Ascending aorta (tissue), 2 donors: ENCODE measurements around the gene SPACA6. TPM values are rescaled to one million over a fixed set of nuclear protein-coding genes. Genes with fewer than 3 reads are reported as not detected.

Experiments used
- DNase-seq, 2 donors: peaks; one replicate each; pipeline ENCODE4 v3.0.0-alpha.2; 2019; ENCODE audit warnings: low spot score in 2 of 2
- H3K27ac ChIP-seq, 2 donors: fragments of 200-600 bp; sonication (generic); one replicate each; pipeline ENCODE4 v1.5.1; 2016 to 2017; ENCODE audit warnings: mild to moderate bottlenecking in 1 of 2
- H3K27me3 ChIP-seq: fragments of 200-600 bp; sonication (generic); one replicate; pipeline ENCODE4 v1.5.1; 2017
- H3K36me3 ChIP-seq, 2 donors: fragments of 200-600 bp; sonication (generic); one replicate each; pipeline ENCODE4 v1.5.1; 2016
- H3K4me1 ChIP-seq, 2 donors: fragments of 200-600 bp; sonication (generic); one replicate each; pipeline ENCODE4 v1.5.1; 2016 to 2017; ENCODE audit warnings: mild to moderate bottlenecking in 1 of 2
- H3K4me3 ChIP-seq, 2 donors: fragments of 200-600 bp; sonication (generic); one replicate each; pipeline ENCODE4 v1.5.1; 2016 to 2017; ENCODE audit warnings: mild to moderate bottlenecking in 1 of 2
- H3K9me3 ChIP-seq, 2 donors: fragments of 200-600 bp; sonication (generic); one replicate each; pipeline ENCODE4 v1.5.1; 2016
- CTCF ChIP-seq, 3 experiments: fragments of 200-600 bp in 2 of 3; fragments of 450-650 bp in 1 of 3; sonication (generic) in 2 of 3; IDR thresholded peaks; one replicate each; pipeline ENCODE4 v1.5.1; 2016 to 2019; ENCODE audit warnings: antibody characterized with exemption in 3 of 3, mild to moderate bottlenecking in 1 of 3, moderate library complexity in 1 of 3
- intact Hi-C: fragments of 100-400 bp; cut with DNase I; formaldehyde crosslinking; loops from one replicate; pipeline ENCODE4 v1.15.1; 2023
- total RNA-seq: library from RNA; depleted of rRNA; stranded (reverse); fragments of >200 nt; gene quantifications from one replicate; pipeline ENCODE4 v1.1.0, GENCODE V29; 2016

SPACA6 gene
- total RNA-seq, 1 donor from 2014 or later, result 16.0 TPM

GRCh38 chr19:51751655-51752054 is 58.5 kb downstream of the SPACA6 start, which contains the start of gene FPR1:
TSS of gene FPR1 (minus strand) at chr19:51751878. CDS start at chr19:51746994, 4,884 bp downstream.
- no peak for TF ChIP-seq CTCF (IDR thresholded peaks at IDR 0.05)
- H3K36me3 ChIP-seq, result no peaks in the 10 kb centered on the region
- H3K9me3 ChIP-seq, result no peaks in the 10 kb centered on the region
- no peak within 1 kb of the TSS for H3K27ac ChIP-seq
- no peaks in the 10 kb centered on the region for H3K4me1 ChIP-seq
- intact Hi-C loops, result no loop called here
- H3K27me3 ChIP-seq, result no peaks in the 10 kb centered on the region
- DNase-seq, result peak in 1 of 2 donors; percentile 60
- peak within 1 kb of the TSS in 1 of 2 donors; percentile 30 for H3K4me3 ChIP-seq

- H3K4me1 ChIP-seq, result no peaks in the 10 kb centered on the region
- H3K4me3 ChIP-seq, result no peak overlapping the region
- intact Hi-C loops, result no loop called here
- no peaks in the 10 kb centered on the region for H3K9me3 ChIP-seq
- H3K27ac ChIP-seq, result no peak overlapping the region
- H3K27me3 ChIP-seq, result no peaks in the 10 kb centered on the region
- DNase-seq, result peak in 1 of 2 donors; percentile 48
- no peaks in the 10 kb centered on the region for H3K36me3 ChIP-seq
- TF ChIP-seq CTCF (IDR thresholded peaks at IDR 0.05), result no peak
Measured at GRCh38 chr19:51754109-51754508, 61.0 kb downstream of the SPACA6 start.

- Histone ChIP-seq H3K4me3 (no peak overlapping the region), H3K36me3 (no peaks in the 10 kb centered on the region), H3K27me3 (no peaks in the 10 kb centered on the region), H3K9me3 (no peaks in the 10 kb centered on the region), H3K4me1 (no peaks in the 10 kb centered on the region), H3K27ac (no peak overlapping the region)
- peak in 1 of 2 donors; percentile 3 for DNase-seq
- intact Hi-C loops, result no loop called here
- no peak for TF ChIP-seq CTCF (IDR thresholded peaks at IDR 0.05)
Measured at GRCh38 chr19:51754770-51755169, 61.6 kb downstream of the SPACA6 start.

Other genes starting within 250 kb of the SPACA6 start
- not detected for gene SIGLEC8, start 234.9 kb upstream of the SPACA6 start, total RNA-seq
- not detected for gene CEACAM18, start 214.8 kb upstream of the SPACA6 start, total RNA-seq
- gene SIGLEC12, start 191.5 kb upstream of the SPACA6 start, total RNA-seq, result not detected
- 6.6 TPM for gene SIGLEC6, start 161.7 kb upstream of the SPACA6 start, total RNA-seq
- 6.1 TPM for gene ZNF175, start 122.0 kb upstream of the SPACA6 start, total RNA-seq
- not detected for gene SIGLEC5, start 62.9 kb upstream of the SPACA6 start, total RNA-seq
- 0.75 TPM for gene SIGLEC14, start 46.5 kb upstream of the SPACA6 start, total RNA-seq
- gene HAS1, start 30.7 kb downstream of the SPACA6 start, total RNA-seq, result 2.9 TPM
- gene FPR1, start 58.5 kb downstream of the SPACA6 start, total RNA-seq, result 7.9 TPM
- gene FPR2, start 67.8 kb downstream of the SPACA6 start, total RNA-seq, result 0.21 TPM
- 16.0 TPM for gene FPR3, start 101.8 kb downstream of the SPACA6 start, total RNA-seq
- 3.8 TPM for gene ZNF577, start 194.6 kb downstream of the SPACA6 start, total RNA-seq
- gene ZNF649, start 211.7 kb downstream of the SPACA6 start, total RNA-seq, result 4.7 TPM
- 4.0 TPM for gene ZNF613, start 234.1 kb downstream of the SPACA6 start, total RNA-seq